NCI-H1105 treated with DMSO at 0.1 percent for 48 hours (cell line): Measurements from ENCODE around the gene TPP2.

Experiments
- DNase-seq: peaks from one replicate; lab custom pipeline; 2025; lab: John Stamatoyannopoulos, UW

The TPP2 gene

GRCh38 chr13:102596147-102597028 lies at the start of gene TPP2:
TSS of gene TPP2 (plus strand) at chr13:102596986. CDS start at chr13:102597039, 53 bp downstream.
- DNase-seq: peak; percentile 90

- DNase-seq: no peak
These were observed 48.0 kb upstream of the TPP2 start for GRCh38 chr13:102548811-102549210.

GRCh38 chr13:102550507-102550906 lies 46.3 kb upstream of the TPP2 start:
- DNase-seq: no peak

GRCh38 chr13:102555914-102556553 lies 40.8 kb upstream of the TPP2 start:
- DNase-seq: peak; percentile 60

GRCh38 chr13:102556806-102557205 lies 40.0 kb upstream of the TPP2 start:
- DNase-seq: no peak

GRCh38 chr13:102558029-102558428 lies 38.8 kb upstream of the TPP2 start:
- no peak for DNase-seq

- DNase-seq: no peak
These were observed 34.9 kb upstream of the TPP2 start for GRCh38 chr13:102561933-102562332.

GRCh38 chr13:102563267-102563666 lies 33.5 kb upstream of the TPP2 start:
- DNase-seq: no peak

- no peak for DNase-seq
These were observed 32.2 kb upstream of the TPP2 start for GRCh38 chr13:102564564-102564963.

- no peak for DNase-seq
These were observed 30.3 kb upstream of the TPP2 start for GRCh38 chr13:102566513-102566912.

- no peak for DNase-seq
These were observed 28.9 kb upstream of the TPP2 start for GRCh38 chr13:102567857-102568256.

GRCh38 chr13:102569488-102569887 lies 27.3 kb upstream of the TPP2 start:
- no peak for DNase-seq

GRCh38 chr13:102571075-102571474 lies 25.7 kb upstream of the TPP2 start:
- no peak for DNase-seq

GRCh38 chr13:102572323-102572722 lies 24.5 kb upstream of the TPP2 start:
- DNase-seq: no peak

GRCh38 chr13:102580552-102581169 lies 16.1 kb upstream of the TPP2 start:
- DNase-seq: peak; percentile 31

- DNase-seq: no peak
These were observed 14.5 kb upstream of the TPP2 start for GRCh38 chr13:102582256-102582655.

- DNase-seq: no peak
These were observed 12.4 kb upstream of the TPP2 start for GRCh38 chr13:102584434-102584833.

GRCh38 chr13:102586615-102587014 lies 10.2 kb upstream of the TPP2 start:
- no peak for DNase-seq

- no peak for DNase-seq
These were observed 8.9 kb upstream of the TPP2 start for GRCh38 chr13:102587916-102588315.

- no peak for DNase-seq
These were observed 7.4 kb upstream of the TPP2 start for GRCh38 chr13:102589301-102589822.

GRCh38 chr13:102591988-102592781 lies 4.6 kb upstream of the TPP2 start:
- peak; percentile 69 for DNase-seq

GRCh38 chr13:102593466-102593865 lies 3.3 kb upstream of the TPP2 start:
- no peak for DNase-seq
